ENCODE measurements around the gene NLGN1. TPM values are rescaled to one million over a fixed set of nuclear protein-coding genes. Genes with fewer than 3 reads are reported as not detected.

Gene NLGN1
- total and polyA plus RNA-seq, 12 donors, result 0.13 to 3.7 (median 0.84) TPM

- intact Hi-C loops (cut with DNase I), result no loop called here
- TF ChIP-seq POLR2A (IDR thresholded peaks at IDR 0.05) (no peak), CTCF (IDR thresholded peaks at IDR 0.05) (no peak)
- no peak for DNase-seq
- no peak overlapping the region for H3K27ac ChIP-seq
- no peaks in the 10 kb centered on the region for H3K27me3 ChIP-seq
- no peaks in the 10 kb centered on the region for H3K4me1 ChIP-seq (replicated peaks in 1 of 2)
- H3K36me3 ChIP-seq (replicated peaks in 1 of 2), result no peaks in the 10 kb centered on the region
- H3K9me3 ChIP-seq (replicated peaks in 1 of 3), result no peaks in the 10 kb centered on the region
- no peak overlapping the region for H3K4me3 ChIP-seq
- WGBS, 4 donors, result 78 to 84% (median 80%) methylated on average over 2 of the region's 2 CpGs
Observed at GRCh38 chr3:173930251-173930650, 532.7 kb downstream of the NLGN1 start.

GRCh38 chr3:173932624-173933023 is 535.1 kb downstream of the NLGN1 start:
- TF ChIP-seq CTCF (IDR thresholded peaks at IDR 0.05) (no peak), POLR2A (IDR thresholded peaks at IDR 0.05) (no peak)
- Histone ChIP-seq H3K36me3 (replicated peaks in 1 of 2) (no peaks in the 10 kb centered on the region), H3K9me3 (replicated peaks in 1 of 3) (no peaks in the 10 kb centered on the region), H3K4me1 (replicated peaks in 1 of 2) (no peaks in the 10 kb centered on the region), H3K27ac (no peak overlapping the region), H3K4me3 (no peak overlapping the region), H3K27me3 (no peaks in the 10 kb centered on the region)
- DNase-seq, result no peak
- intact Hi-C loops (cut with DNase I), result no loop called here

- no peaks in the 10 kb centered on the region for H3K36me3 ChIP-seq (replicated peaks in 1 of 2)
- H3K27me3 ChIP-seq, result no peaks in the 10 kb centered on the region
- H3K4me1 ChIP-seq (replicated peaks in 1 of 2), result no peaks in the 10 kb centered on the region
- H3K27ac ChIP-seq, result no peak overlapping the region
- H3K4me3 ChIP-seq, result no peak overlapping the region
- TF ChIP-seq CTCF (IDR thresholded peaks at IDR 0.05) (no peak), POLR2A (IDR thresholded peaks at IDR 0.05) (no peak)
- 79 to 95% (median 91%) methylated on average over 1 of the region's 1 CpG for WGBS, 4 donors
- no peak for DNase-seq
- intact Hi-C loops (cut with DNase I), result no loop called here
- H3K9me3 ChIP-seq (replicated peaks in 1 of 3), result no peaks in the 10 kb centered on the region
Observed at GRCh38 chr3:173933113-173933512, 535.6 kb downstream of the NLGN1 start.

GRCh38 chr3:173936316-173936715 is 538.8 kb downstream of the NLGN1 start:
- Histone ChIP-seq H3K4me3 (no peak overlapping the region), H3K27ac (no peak overlapping the region), H3K27me3 (no peaks in the 10 kb centered on the region), H3K4me1 (replicated peaks in 1 of 2) (no peaks in the 10 kb centered on the region), H3K9me3 (replicated peaks in 1 of 3) (no peaks in the 10 kb centered on the region), H3K36me3 (replicated peaks in 1 of 2) (no peaks in the 10 kb centered on the region)
- TF ChIP-seq POLR2A (IDR thresholded peaks at IDR 0.05) (no peak), CTCF (IDR thresholded peaks at IDR 0.05) (no peak)
- DNase-seq, result no peak
- 69 to 80% (median 76%) methylated on average over 2 of the region's 2 CpGs for WGBS, 4 donors
- intact Hi-C loops (cut with DNase I), result no loop called here
